GM18909 (cell line): ENCODE results near the gene WDR59.

Experiments
- ATAC-seq: cut with Tn5 transposase; IDR thresholded peaks from one replicate; pipeline ENCODE4 v1.9.1; 2021; ENCODE audit warnings: mild to moderate bottlenecking; ENCODE audit not compliant: unreplicated experiment, poor library complexity

The WDR59 gene

DNA sequence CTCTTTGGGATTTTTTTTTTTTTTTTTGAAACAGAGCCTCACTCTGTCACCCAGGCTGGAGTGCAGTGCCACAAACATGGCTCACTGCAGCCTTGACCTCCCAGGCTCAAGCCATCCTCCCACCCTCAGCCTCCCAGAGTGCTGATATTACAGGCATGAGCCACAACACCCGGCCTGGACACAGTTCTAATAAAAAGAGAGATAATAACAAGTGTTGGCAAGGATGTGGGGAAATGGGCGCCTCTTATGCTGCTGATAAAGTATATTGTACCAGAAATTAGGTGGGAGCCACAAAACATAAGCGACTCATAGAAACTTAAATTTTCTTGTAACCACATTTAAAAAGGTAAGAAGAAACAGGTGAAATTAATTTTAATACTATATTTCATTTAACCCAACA, 159.9 kb downstream of the WDR59 start:
- ATAC-seq, result no peak
